H9 (cell line): ENCODE measurements around the gene TNPO2. TPM values are rescaled to one million over a fixed set of nuclear protein-coding genes. Genes with fewer than 3 reads are reported as not detected.

ENCODE experiments used
- DNase-seq: peaks from one replicate; pipeline ENCODE4 v3.0.0-alpha.2; 2017
- H2AFZ ChIP-seq: one replicate; pipeline ENCODE4 v1.6.1; 2013; ENCODE audit warnings: mild to moderate bottlenecking, low read length, control low read depth, moderate library complexity
- H2AK5ac ChIP-seq: 2 replicates; pipeline ENCODE4 v1.6.1; 2013; ENCODE audit warnings: low read length, control low read depth, mixed read lengths; ENCODE audit not compliant: insufficient read length
- H2BK120ac ChIP-seq: one replicate; pipeline ENCODE4 v1.6.1; 2013; ENCODE audit warnings: low read depth, mild to moderate bottlenecking, low read length, control low read depth, inconsistent platforms; ENCODE audit not compliant: poor library complexity, severe bottlenecking
- H2BK12ac ChIP-seq: 2 replicates; pipeline ENCODE4 v1.6.1; 2013; ENCODE audit warnings: low read length, control low read depth, mixed read lengths, low read depth; ENCODE audit not compliant: insufficient read length
- H2BK15ac ChIP-seq: 2 replicates; pipeline ENCODE4 v1.6.1; 2013; ENCODE audit warnings: low read depth, low read length, control low read depth
- H2BK20ac ChIP-seq: one replicate; pipeline ENCODE4 v1.6.1; 2013; ENCODE audit warnings: low read depth, mild to moderate bottlenecking, low read length, control low read depth, inconsistent platforms; ENCODE audit not compliant: poor library complexity, severe bottlenecking
- H2BK5ac ChIP-seq: 2 replicates; pipeline ENCODE4 v1.6.1; 2013; ENCODE audit warnings: low read length, control low read depth, mixed read lengths; ENCODE audit not compliant: insufficient read length
- H3K14ac ChIP-seq: 2 replicates; pipeline ENCODE4 v1.6.1; 2013; ENCODE audit warnings: low read length, control low read depth; ENCODE audit not compliant: insufficient read depth
- H3K18ac ChIP-seq: 2 replicates; pipeline ENCODE4 v1.6.1; 2013; ENCODE audit warnings: low read depth, mild to moderate bottlenecking, mixed read lengths, low read length, control low read depth; ENCODE audit not compliant: insufficient read length
- H3K23ac ChIP-seq: 2 replicates; pipeline ENCODE4 v1.6.1; 2013; ENCODE audit warnings: low read length, control low read depth, mixed read lengths, low read depth; ENCODE audit not compliant: insufficient read length
- H3K23me2 ChIP-seq: 2 replicates; pipeline ENCODE4 v1.6.1; 2013; ENCODE audit warnings: low read depth, mild to moderate bottlenecking, mixed read lengths, low read length, control low read depth; ENCODE audit not compliant: insufficient read length, poor library complexity, severe bottlenecking
- H3K27ac ChIP-seq: 2 replicates; pipeline ENCODE4 v1.5.1; 2013; ENCODE audit warnings: low read length, control low read depth, mixed read lengths, low read depth; ENCODE audit not compliant: insufficient read length
- H3K27me3 ChIP-seq: 2 replicates; pipeline ENCODE4 v1.6.1; 2013; ENCODE audit warnings: low read length, control low read depth, inconsistent platforms; ENCODE audit not compliant: insufficient read depth
- H3K4ac ChIP-seq: 2 replicates; pipeline ENCODE4 v1.6.1; 2013; ENCODE audit warnings: low read depth, mild to moderate bottlenecking, control low read depth, inconsistent platforms, low read length, moderate library complexity
- H3K4me1 ChIP-seq: 2 replicates; pipeline ENCODE4 v1.6.1; 2013; ENCODE audit warnings: low read length, control low read depth, inconsistent platforms; ENCODE audit not compliant: insufficient read depth
- H3K4me2 ChIP-seq: 2 replicates; pipeline ENCODE4 v1.6.1; 2013; ENCODE audit warnings: low read length, control low read depth, mixed read lengths; ENCODE audit not compliant: insufficient read length, insufficient read depth
- H3K56ac ChIP-seq: 2 replicates; pipeline ENCODE4 v1.6.1; 2013; ENCODE audit warnings: low read depth, mild to moderate bottlenecking, mixed read lengths, low read length, control low read depth; ENCODE audit not compliant: insufficient read length
- H3K79me1 ChIP-seq: 2 replicates; pipeline ENCODE4 v1.6.1; 2013; ENCODE audit warnings: low read depth, mild to moderate bottlenecking, moderate library complexity, low read length, control low read depth, inconsistent platforms; ENCODE audit not compliant: insufficient read depth, poor library complexity, severe bottlenecking
- H3K79me2 ChIP-seq: 2 replicates; pipeline ENCODE4 v1.6.1; 2013; ENCODE audit warnings: low read length, control low read depth, inconsistent platforms; ENCODE audit not compliant: insufficient read depth
- H3K9ac ChIP-seq: 2 replicates; pipeline ENCODE4 v1.6.1; 2013; ENCODE audit warnings: low read length, control low read depth, mixed read lengths; ENCODE audit not compliant: insufficient read length; ENCODE audit errors: extremely low read depth
- H3K9me3 ChIP-seq: one replicate; pipeline ENCODE4 v1.6.1; 2013; ENCODE audit warnings: low read depth, low read length, inconsistent platforms; ENCODE audit not compliant: control insufficient read depth
- H3T11ph ChIP-seq: one replicate; pipeline ENCODE4 v1.6.1; 2013; ENCODE audit warnings: mild to moderate bottlenecking, low read length, control low read depth, inconsistent platforms
- H4K20me1 ChIP-seq: one replicate; pipeline ENCODE4 v1.6.1; 2013; ENCODE audit not compliant: control insufficient read depth, insufficient read length, insufficient read depth
- H4K5ac ChIP-seq: 2 replicates; pipeline ENCODE4 v1.6.1; 2013; ENCODE audit warnings: low read depth, mild to moderate bottlenecking, mixed read lengths, low read length, control low read depth; ENCODE audit not compliant: insufficient read length
- H4K8ac ChIP-seq: replicated peaks from 2 replicates; pipeline ENCODE4 v1.6.1; 2013; ENCODE audit warnings: low read length, control low read depth, mixed read lengths, low read depth; ENCODE audit not compliant: insufficient read length
- H4K91ac ChIP-seq: 2 replicates; pipeline ENCODE4 v1.6.1; 2013; ENCODE audit warnings: low read depth, mild to moderate bottlenecking, moderate library complexity, mixed read lengths, low read length, control low read depth; ENCODE audit not compliant: insufficient read length
- H3K27ac Mint-ChIP-seq, 3 experiments: 2 replicates in 2 of 3; 3 replicates in 1 of 3; pipeline ENCODE4 v1.8.0; 2020 to 2021; ENCODE audit warnings: mixed read lengths in 3 of 3, mild to moderate bottlenecking in 1 of 3, moderate library complexity in 1 of 3
- H3K27me3 Mint-ChIP-seq: 2 replicates; pipeline ENCODE4 v1.8.0; 2021; ENCODE audit warnings: low read depth, mild to moderate bottlenecking, moderate library complexity, mixed read lengths
- H3K36me3 Mint-ChIP-seq, 3 experiments: 2 replicates in 2 of 3; 3 replicates in 1 of 3; pipeline ENCODE4 v1.8.0; 2020 to 2021; ENCODE audit warnings: low read depth in 3 of 3, mixed read lengths in 3 of 3; ENCODE audit not compliant: insufficient read depth in 1 of 3
- H3K4me1 Mint-ChIP-seq, 2 experiments: 2 replicates each; pipeline ENCODE4 v1.8.0; 2020; ENCODE audit warnings: mixed read lengths in 2 of 2
- H3K4me3 Mint-ChIP-seq, 2 experiments: 2 replicates in 1 of 2; 3 replicates in 1 of 2; pipeline ENCODE4 v1.8.0; 2020 to 2021; ENCODE audit warnings: mild to moderate bottlenecking in 2 of 2, mixed read lengths in 2 of 2, moderate library complexity in 1 of 2
- H3K9me3 Mint-ChIP-seq, 2 experiments: 2 replicates in 1 of 2; 3 replicates in 1 of 2; pipeline ENCODE4 v1.8.0; 2020; ENCODE audit warnings: mild to moderate bottlenecking in 2 of 2, mixed read lengths in 2 of 2, moderate library complexity in 1 of 2
- WGBS: extraction: QIAGEN DNeasy Blood & Tissue Kit; methylation state at CpG from one replicate; pipeline ENCODE4 v1.1.7; 2013; ENCODE audit warnings: missing lambda C conversion rate, low lambda C conversion rate, mixed read lengths; ENCODE audit not compliant: insufficient read length; ENCODE audit errors: extremely low coverage; 5-methylcytosine and 5-hydroxymethylcytosine counted together
- total RNA-seq: library from RNA; stranded (reverse); gene quantifications from 2 replicates; pipeline ENCODE4 v1.2.1, GENCODE V29; 2021
- TF ChIP-seq, protein P1 (sequence below): fragments of 200-600 bp; sonication (generic); conservative IDR thresholded peaks from 3 replicates; pipeline ENCODE4 v1.8.0; 2021; ENCODE audit warnings: antibody characterized with exemption, mild to moderate bottlenecking

The TNPO2 gene
- total RNA-seq, 1 experiment from 2014 or later = 159 TPM

DNA sequence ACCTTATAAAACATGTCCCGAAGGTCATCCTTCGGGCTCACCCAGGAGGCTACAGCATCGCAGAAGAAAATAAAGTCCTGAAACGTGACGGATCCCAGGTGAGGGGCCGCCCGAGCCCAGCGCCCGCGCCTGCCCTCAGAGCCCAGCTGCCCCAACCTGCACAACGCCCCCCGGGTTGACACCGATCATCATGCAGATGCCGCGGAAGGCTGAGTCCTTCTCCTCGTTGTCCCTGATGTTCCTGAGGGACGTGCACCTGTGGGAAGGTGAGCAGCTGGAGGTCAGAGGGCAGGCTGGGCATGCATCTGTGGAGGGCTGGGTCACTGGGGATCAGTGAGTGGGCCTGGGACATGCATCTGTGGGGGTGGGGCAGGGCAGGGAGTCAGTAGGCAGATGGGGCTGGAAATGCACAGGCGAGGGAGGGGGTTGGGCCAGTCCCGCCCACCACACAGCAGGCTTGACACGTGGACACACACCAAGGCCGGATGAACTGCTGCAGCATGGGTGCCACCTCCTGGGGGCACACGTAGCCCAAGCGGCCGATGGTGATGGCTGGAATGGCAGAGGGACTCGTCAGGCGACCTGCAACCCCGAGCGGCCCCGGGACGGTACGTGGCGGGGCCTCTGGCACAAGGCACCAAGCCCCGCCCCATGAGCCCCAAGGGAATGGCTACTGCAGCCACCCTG is 22.0 kb downstream of the TNPO2 start:
- peaks cover 8 to 14% of the 10 kb centered on the region in 2 experiments for H3K4me1 Mint-ChIP-seq
- no CpG with 5 or more reads among the region's 33 CpGs for WGBS
- no peak overlapping the region for H3K9ac ChIP-seq
- no peak overlapping the region for H4K8ac ChIP-seq
- H4K5ac ChIP-seq = no peak overlapping the region
- H3K27ac Mint-ChIP-seq = no peak overlapping the region
- no peak overlapping the region for H3K14ac ChIP-seq
- no peaks in the 10 kb centered on the region; the same call in 1 of the 2 replicates for H3K27me3 Mint-ChIP-seq
- H3K9me3 Mint-ChIP-seq = no peaks in the 10 kb centered on the region; a peak in 1 of 5 replicates
- H3K23ac ChIP-seq = no peak overlapping the region
- H3K4me3 Mint-ChIP-seq = no peak overlapping the region
- H2BK15ac ChIP-seq = no peak overlapping the region
- H3K79me2 ChIP-seq = no peaks in the 10 kb centered on the region
- TF ChIP-seq, protein P1, sequence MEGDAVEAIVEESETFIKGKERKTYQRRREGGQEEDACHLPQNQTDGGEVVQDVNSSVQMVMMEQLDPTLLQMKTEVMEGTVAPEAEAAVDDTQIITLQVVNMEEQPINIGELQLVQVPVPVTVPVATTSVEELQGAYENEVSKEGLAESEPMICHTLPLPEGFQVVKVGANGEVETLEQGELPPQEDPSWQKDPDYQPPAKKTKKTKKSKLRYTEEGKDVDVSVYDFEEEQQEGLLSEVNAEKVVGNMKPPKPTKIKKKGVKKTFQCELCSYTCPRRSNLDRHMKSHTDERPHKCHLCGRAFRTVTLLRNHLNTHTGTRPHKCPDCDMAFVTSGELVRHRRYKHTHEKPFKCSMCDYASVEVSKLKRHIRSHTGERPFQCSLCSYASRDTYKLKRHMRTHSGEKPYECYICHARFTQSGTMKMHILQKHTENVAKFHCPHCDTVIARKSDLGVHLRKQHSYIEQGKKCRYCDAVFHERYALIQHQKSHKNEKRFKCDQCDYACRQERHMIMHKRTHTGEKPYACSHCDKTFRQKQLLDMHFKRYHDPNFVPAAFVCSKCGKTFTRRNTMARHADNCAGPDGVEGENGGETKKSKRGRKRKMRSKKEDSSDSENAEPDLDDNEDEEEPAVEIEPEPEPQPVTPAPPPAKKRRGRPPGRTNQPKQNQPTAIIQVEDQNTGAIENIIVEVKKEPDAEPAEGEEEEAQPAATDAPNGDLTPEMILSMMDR = no peak
- no peaks in the 10 kb centered on the region for H3K9me3 ChIP-seq
- H2BK120ac ChIP-seq = no peak overlapping the region
- no peak for DNase-seq
- no peaks in the 10 kb centered on the region for H3K79me1 ChIP-seq
- H3K27me3 ChIP-seq = no peaks in the 10 kb centered on the region
- H2BK20ac ChIP-seq = no peak overlapping the region
- H2AK5ac ChIP-seq = no peak overlapping the region
- H3K23me2 ChIP-seq = peaks cover 1% of the 10 kb centered on the region
- H3K27ac ChIP-seq = no peak overlapping the region
- peaks cover 50 to 80% (median 67%) of the 10 kb centered on the region in 3 experiments for H3K36me3 Mint-ChIP-seq
- H3K4ac ChIP-seq = no peak overlapping the region
- no peak overlapping the region for H3K4me2 ChIP-seq
- H3T11ph ChIP-seq = no peak overlapping the region
- no peak overlapping the region for H2BK12ac ChIP-seq
- H4K20me1 ChIP-seq = no peaks in the 10 kb centered on the region
- H4K91ac ChIP-seq = no peak overlapping the region
- H3K4me1 ChIP-seq = no peaks in the 10 kb centered on the region
- H2AFZ ChIP-seq = no peak overlapping the region
- H3K56ac ChIP-seq = no peak overlapping the region
- H3K18ac ChIP-seq = no peak overlapping the region
- H2BK5ac ChIP-seq = no peak overlapping the region
